ENCODE measurements around the gene CA12. TPM values are rescaled to one million over a fixed set of nuclear protein-coding genes. Genes with fewer than 3 reads are reported as not detected.
"Not testable (repeated sequence)": the region's sequence is repeated elsewhere in the genome, so short reads cannot be mapped to it uniquely, and the experiment has no call there.

Gene CA12
- total RNA-seq, 2 experiments from 2014 or later, result 0.12 TPM; not detected in 1

- Mint-ChIP-seq H3K4me1 (ENCODE audit: low read depth) (no peaks in the 10 kb centered on the region), H3K4me3 (no peak overlapping the region), H3K27ac (no peak overlapping the region), H3K36me3 (ENCODE audit: low read depth) (no peaks in the 10 kb centered on the region), H3K9me3 (no peaks in the 10 kb centered on the region), H3K27me3 (ENCODE audit: low read depth) (no peaks in the 10 kb centered on the region)
- CTCF ChIA-PET, result no interaction called here
- intact Hi-C loops (cut with micrococcal nuclease), result no loop called here
- no peak for DNase-seq
Measured at GRCh38 chr15:63349156-63349555, 32.5 kb downstream of the CA12 start.

GRCh38 chr15:63348392-63348791 lies 33.3 kb downstream of the CA12 start:
- intact Hi-C loops (cut with micrococcal nuclease), result no loop called here
- H3K27me3 Mint-ChIP-seq (ENCODE audit: low read depth), result no peaks in the 10 kb centered on the region
- no peak overlapping the region for H3K27ac Mint-ChIP-seq
- H3K4me3 Mint-ChIP-seq, result no peak overlapping the region
- H3K4me1 Mint-ChIP-seq (ENCODE audit: low read depth), result no peaks in the 10 kb centered on the region
- CTCF ChIA-PET, result no interaction called here
- no peaks in the 10 kb centered on the region for H3K9me3 Mint-ChIP-seq
- no peak for DNase-seq
- H3K36me3 Mint-ChIP-seq (ENCODE audit: low read depth), result no peaks in the 10 kb centered on the region

- CTCF ChIA-PET, result no interaction called here
- H3K4me3 Mint-ChIP-seq, result no peak overlapping the region
- no peaks in the 10 kb centered on the region for H3K4me1 Mint-ChIP-seq (ENCODE audit: low read depth)
- intact Hi-C loops (cut with micrococcal nuclease), result no loop called here
- H3K36me3 Mint-ChIP-seq (ENCODE audit: low read depth), result no peaks in the 10 kb centered on the region
- H3K27ac Mint-ChIP-seq, result no peak overlapping the region
- H3K9me3 Mint-ChIP-seq, result no peaks in the 10 kb centered on the region
- no peaks in the 10 kb centered on the region for H3K27me3 Mint-ChIP-seq (ENCODE audit: low read depth)
- DNase-seq, result no peak
Measured at GRCh38 chr15:63347074-63347857, 34.4 kb downstream of the CA12 start.

- no peaks in the 10 kb centered on the region for H3K36me3 Mint-ChIP-seq (ENCODE audit: low read depth)
- CTCF ChIA-PET, result interaction anchor here (0.6 to 0.9 kb wide), 2 partner anchors 24 to 28 kb away, joined by 3 read pairs; no protein-coding TSS in a partner anchor
- DNase-seq, result no peak
- H3K4me1 Mint-ChIP-seq (ENCODE audit: low read depth), result no peaks in the 10 kb centered on the region
- no peaks in the 10 kb centered on the region for H3K9me3 Mint-ChIP-seq
- H3K27ac Mint-ChIP-seq, result no peak overlapping the region
- intact Hi-C loops (cut with micrococcal nuclease), result no loop called here
- no peaks in the 10 kb centered on the region for H3K27me3 Mint-ChIP-seq (ENCODE audit: low read depth)
- H3K4me3 Mint-ChIP-seq, result no peak overlapping the region
Measured at GRCh38 chr15:63345391-63345752, 36.3 kb downstream of the CA12 start.

- no peak for DNase-seq
- H3K27me3 Mint-ChIP-seq (ENCODE audit: low read depth), result peaks cover 2% of the 10 kb centered on the region
Measured at GRCh38 chr15:63344731-63345390, 36.8 kb downstream of the CA12 start.

GRCh38 chr15:63342996-63343562 lies 38.6 kb downstream of the CA12 start:
- H3K27ac Mint-ChIP-seq; H3K4me3 Mint-ChIP-seq; H3K9me3 Mint-ChIP-seq; CTCF ChIA-PET; DNase-seq; intact Hi-C loops (cut with micrococcal nuclease); H3K36me3 Mint-ChIP-seq (ENCODE audit: low read depth); H3K27me3 Mint-ChIP-seq (ENCODE audit: low read depth); H3K4me1 Mint-ChIP-seq (ENCODE audit: low read depth): not testable (repeated sequence)

More at GRCh38 chr15:63344731-63345390, 36.8 kb downstream of the CA12 start:
- intact Hi-C loops (cut with micrococcal nuclease), result no loop called here
- Mint-ChIP-seq H3K27ac (no peak overlapping the region), H3K4me1 (ENCODE audit: low read depth) (no peaks in the 10 kb centered on the region), H3K4me3 (no peak overlapping the region), H3K36me3 (ENCODE audit: low read depth) (no peaks in the 10 kb centered on the region), H3K9me3 (no peaks in the 10 kb centered on the region)
- CTCF ChIA-PET, result interaction anchor here (0.6 kb wide), 1 partner anchor 28 kb away, joined by 3 read pairs; no protein-coding TSS in a partner anchor

GRCh38 chr15:63341898-63342297 lies 39.7 kb downstream of the CA12 start:
- Mint-ChIP-seq H3K36me3 (ENCODE audit: low read depth) (no peaks in the 10 kb centered on the region), H3K9me3 (no peaks in the 10 kb centered on the region), H3K4me1 (ENCODE audit: low read depth) (no peaks in the 10 kb centered on the region), H3K27me3 (ENCODE audit: low read depth) (peaks cover 2% of the 10 kb centered on the region), H3K27ac (no peak overlapping the region), H3K4me3 (no peak overlapping the region)
- CTCF ChIA-PET, result no interaction called here
- DNase-seq, result no peak
- intact Hi-C loops (cut with micrococcal nuclease), result no loop called here

- Mint-ChIP-seq H3K27me3 (ENCODE audit: low read depth) (peaks cover 2% of the 10 kb centered on the region), H3K27ac (no peak overlapping the region), H3K36me3 (ENCODE audit: low read depth) (no peaks in the 10 kb centered on the region), H3K9me3 (no peaks in the 10 kb centered on the region), H3K4me3 (no peak overlapping the region), H3K4me1 (ENCODE audit: low read depth) (no peaks in the 10 kb centered on the region)
- CTCF ChIA-PET, result no interaction called here
- intact Hi-C loops (cut with micrococcal nuclease), result no loop called here
- DNase-seq, result no peak
Measured at GRCh38 chr15:63340878-63341277, 40.8 kb downstream of the CA12 start.

GRCh38 chr15:63340353-63340752 lies 41.3 kb downstream of the CA12 start:
- no peak for DNase-seq
- Mint-ChIP-seq H3K36me3 (ENCODE audit: low read depth) (no peaks in the 10 kb centered on the region), H3K4me1 (ENCODE audit: low read depth) (no peaks in the 10 kb centered on the region), H3K9me3 (no peaks in the 10 kb centered on the region), H3K27ac (no peak overlapping the region), H3K4me3 (no peak overlapping the region), H3K27me3 (ENCODE audit: low read depth) (peaks cover 2% of the 10 kb centered on the region)
- CTCF ChIA-PET, result no interaction called here
- intact Hi-C loops (cut with micrococcal nuclease), result no loop called here

GRCh38 chr15:63339836-63340235 lies 41.8 kb downstream of the CA12 start:
- H3K4me3 Mint-ChIP-seq, result no peak overlapping the region
- no peak overlapping the region for H3K27ac Mint-ChIP-seq
- H3K9me3 Mint-ChIP-seq, result no peaks in the 10 kb centered on the region
- intact Hi-C loops (cut with micrococcal nuclease), result no loop called here
- H3K4me1 Mint-ChIP-seq (ENCODE audit: low read depth), result no peaks in the 10 kb centered on the region
- no peak for DNase-seq
- no peaks in the 10 kb centered on the region for H3K36me3 Mint-ChIP-seq (ENCODE audit: low read depth)
- H3K27me3 Mint-ChIP-seq (ENCODE audit: low read depth), result peaks cover 2% of the 10 kb centered on the region
- CTCF ChIA-PET, result no interaction called here

- CTCF ChIA-PET, result no interaction called here
- Mint-ChIP-seq H3K4me3 (no peak overlapping the region), H3K27ac (no peak overlapping the region), H3K4me1 (ENCODE audit: low read depth) (no peaks in the 10 kb centered on the region), H3K27me3 (ENCODE audit: low read depth) (peaks cover 2% of the 10 kb centered on the region), H3K9me3 (no peaks in the 10 kb centered on the region), H3K36me3 (ENCODE audit: low read depth) (no peaks in the 10 kb centered on the region)
- DNase-seq, result no peak
- intact Hi-C loops (cut with micrococcal nuclease), result no loop called here
Measured at GRCh38 chr15:63339006-63339766, 42.5 kb downstream of the CA12 start.

GRCh38 chr15:63338170-63338569 lies 43.5 kb downstream of the CA12 start:
- no peaks in the 10 kb centered on the region for H3K4me1 Mint-ChIP-seq (ENCODE audit: low read depth)
- H3K9me3 Mint-ChIP-seq, result no peaks in the 10 kb centered on the region
- no peak overlapping the region for H3K27ac Mint-ChIP-seq
- peaks cover 2% of the 10 kb centered on the region for H3K27me3 Mint-ChIP-seq (ENCODE audit: low read depth)
- intact Hi-C loops (cut with micrococcal nuclease), result no loop called here
- H3K36me3 Mint-ChIP-seq (ENCODE audit: low read depth), result no peaks in the 10 kb centered on the region
- no peak for DNase-seq
- H3K4me3 Mint-ChIP-seq, result no peak overlapping the region
- CTCF ChIA-PET, result no interaction called here
